ENCODE results near the gene TBX10.

DNA sequence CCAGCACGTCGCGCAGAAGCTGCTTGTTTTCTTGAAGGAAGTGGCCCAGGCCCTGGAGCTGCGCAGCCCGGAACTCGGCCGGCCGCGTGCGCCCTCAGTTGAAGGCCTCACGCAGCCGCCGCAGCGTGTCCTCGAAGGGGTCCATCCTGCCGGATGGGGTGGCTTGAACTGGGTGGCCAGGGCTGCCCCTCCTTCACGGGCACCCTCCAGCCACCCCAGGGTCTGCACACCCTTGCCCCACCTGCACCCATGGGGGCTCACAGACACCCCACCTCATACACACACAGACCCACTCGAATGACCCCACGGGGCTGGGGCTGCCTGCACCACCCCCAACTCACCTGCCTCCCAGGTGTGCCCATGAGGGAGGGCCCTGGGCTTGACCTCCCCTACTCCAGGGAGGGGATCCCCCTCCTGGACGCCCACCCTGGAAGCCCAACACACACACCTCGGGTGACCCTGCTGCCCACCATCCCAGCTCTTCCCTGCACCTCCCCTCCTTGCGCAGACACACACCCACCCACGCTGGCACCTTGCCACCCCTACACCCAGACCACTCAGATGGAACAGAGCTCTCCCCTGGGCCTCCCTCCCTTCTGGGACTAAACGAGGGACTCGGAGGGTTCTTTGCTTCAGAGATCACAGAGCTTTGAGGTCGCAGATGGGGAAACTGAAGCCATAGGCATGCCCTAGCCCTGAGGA, 28.1 kb upstream of the TBX10 start:
- TF ChIP-seq POLR2AphosphoS5 (IDR thresholded peaks at IDR 0.05; ENCODE audit: low read depth, low read length) (no peak), SIN3A (IDR thresholded peaks at IDR 0.05; ENCODE audit: borderline replicate concordance, insufficient read depth, low read length) (no peak)

All from PFSK-1 (cell line).